Ramos (cell line): ENCODE results near the gene RBM22.

ENCODE experiments used
- in situ Hi-C: fragments of 300-500 bp; cut with MboI; formaldehyde crosslinking; loops from one replicate; pipeline ENCODE4 v1.14.3; 2022; ENCODE audit warnings: low sequenced_read_pairs; ENCODE audit not compliant: unreplicated experiment

Gene RBM22

GRCh38 chr5:150674341-150674821 is 26.5 kb downstream of the RBM22 start:
- in situ Hi-C loops = no loop called here

DNA sequence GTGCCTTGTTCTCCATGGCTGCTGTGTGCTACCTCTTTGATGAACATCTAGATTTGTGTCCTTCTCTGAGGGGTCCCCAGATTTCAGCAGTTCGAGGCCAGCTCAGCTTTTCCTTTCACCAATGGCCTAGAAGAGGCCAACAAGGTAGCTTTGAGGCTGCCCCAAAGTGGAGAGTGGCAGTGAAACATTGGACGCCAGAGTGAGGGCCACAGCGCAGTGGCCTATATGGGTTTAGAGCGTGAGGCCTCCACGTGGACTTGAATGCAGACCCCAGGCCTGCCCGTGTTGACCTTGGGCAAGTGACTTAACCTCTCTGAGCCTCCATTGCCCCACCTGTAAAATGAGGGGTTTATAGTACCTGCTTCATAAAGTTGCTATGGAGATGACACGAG is 28.0 kb downstream of the RBM22 start:
- in situ Hi-C loops = no loop called here

DNA sequence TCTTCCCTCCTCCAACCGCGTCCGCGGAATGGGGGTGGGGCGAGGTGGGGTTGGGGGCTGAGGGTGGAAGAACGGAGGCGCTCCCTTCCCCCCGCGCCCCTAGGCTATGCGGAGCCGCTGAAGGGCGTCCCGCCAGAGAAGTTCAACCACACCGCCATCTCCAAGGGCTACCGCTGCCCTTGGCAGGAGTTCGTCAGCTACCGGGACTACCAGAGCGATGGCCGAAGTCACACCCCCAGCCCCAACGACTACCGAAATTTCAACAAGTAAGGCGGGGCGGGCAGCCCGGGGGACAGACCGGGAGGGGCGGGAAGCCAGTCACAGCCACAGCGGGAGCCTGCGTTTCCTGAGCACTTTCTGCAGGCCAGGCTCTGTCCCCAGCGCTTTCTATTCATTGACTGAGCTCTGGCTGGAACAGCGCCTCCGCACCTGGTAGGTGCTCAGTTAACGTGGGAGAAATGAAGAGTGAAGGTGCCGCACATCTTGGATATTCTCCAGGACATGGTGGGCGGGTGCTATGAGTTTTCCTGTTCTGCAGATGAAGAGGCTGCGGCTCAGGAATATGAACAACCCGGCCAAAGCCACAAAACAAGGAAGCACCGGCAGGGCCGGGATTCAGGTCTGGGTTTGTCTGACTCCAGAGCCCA is 28.5 kb downstream of the RBM22 start:
- in situ Hi-C loops = no loop called here

- in situ Hi-C loops = no loop called here
Observed at GRCh38 chr5:150671509-150672236, 29.2 kb downstream of the RBM22 start.

DNA sequence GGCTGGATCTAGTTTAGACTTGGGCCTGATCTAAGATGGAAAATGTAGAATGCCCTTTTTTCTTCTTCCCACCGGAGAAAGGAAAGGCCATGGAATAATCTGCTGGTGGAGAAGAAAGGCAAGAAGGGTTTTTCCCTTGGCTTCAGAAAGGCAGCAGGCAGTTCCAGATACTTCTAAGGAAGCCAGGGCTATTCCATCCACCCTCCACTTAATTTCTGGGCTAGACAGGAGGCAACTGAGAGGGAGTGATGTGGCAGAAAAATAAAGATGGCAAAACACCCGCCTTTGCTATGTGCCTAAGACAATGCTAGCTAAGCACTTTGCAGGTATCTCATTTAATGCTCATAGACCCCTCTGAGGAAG is 29.9 kb downstream of the RBM22 start:
- in situ Hi-C loops = no loop called here

DNA sequence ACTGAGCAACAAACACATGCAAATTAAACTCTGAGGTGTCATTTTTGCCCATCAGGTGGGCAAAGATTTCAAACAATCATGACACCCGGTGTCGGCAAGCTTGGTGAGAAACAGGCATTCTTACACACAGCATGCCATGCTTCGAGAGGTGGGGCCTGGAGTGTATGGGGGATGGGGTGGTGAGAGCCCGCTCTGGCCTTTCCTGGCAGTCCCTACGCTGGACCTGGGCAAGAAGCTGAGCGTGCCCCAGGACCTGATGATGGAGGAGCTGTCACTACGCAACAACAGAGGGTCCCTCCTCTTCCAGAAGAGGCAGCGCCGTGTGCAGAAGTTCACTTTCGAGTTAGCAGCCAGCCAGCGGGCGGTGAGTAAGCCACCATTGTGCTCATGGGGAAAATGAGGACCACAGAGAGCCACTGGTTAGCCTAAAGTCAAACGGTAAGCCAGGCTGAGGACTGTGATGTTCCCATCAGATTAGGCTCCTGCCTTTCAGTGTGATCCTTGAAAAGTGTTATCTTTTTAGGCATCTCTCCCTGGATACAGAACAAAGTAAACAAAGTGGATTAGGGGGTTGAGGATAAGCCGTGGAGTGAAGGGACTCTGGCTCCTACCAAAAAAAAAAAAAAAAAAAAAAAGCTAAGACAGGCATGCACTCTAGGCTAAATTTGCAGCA is 30.5 kb downstream of the RBM22 start:
- in situ Hi-C loops = no loop called here

GRCh38 chr5:150665044-150665443 is 35.8 kb downstream of the RBM22 start:
- in situ Hi-C loops = no loop called here

- in situ Hi-C loops = no loop called here
Observed at GRCh38 chr5:150663936-150664335, 36.9 kb downstream of the RBM22 start.

GRCh38 chr5:150662731-150663516 is 37.9 kb downstream of the RBM22 start:
- in situ Hi-C loops = no loop called here

DNA sequence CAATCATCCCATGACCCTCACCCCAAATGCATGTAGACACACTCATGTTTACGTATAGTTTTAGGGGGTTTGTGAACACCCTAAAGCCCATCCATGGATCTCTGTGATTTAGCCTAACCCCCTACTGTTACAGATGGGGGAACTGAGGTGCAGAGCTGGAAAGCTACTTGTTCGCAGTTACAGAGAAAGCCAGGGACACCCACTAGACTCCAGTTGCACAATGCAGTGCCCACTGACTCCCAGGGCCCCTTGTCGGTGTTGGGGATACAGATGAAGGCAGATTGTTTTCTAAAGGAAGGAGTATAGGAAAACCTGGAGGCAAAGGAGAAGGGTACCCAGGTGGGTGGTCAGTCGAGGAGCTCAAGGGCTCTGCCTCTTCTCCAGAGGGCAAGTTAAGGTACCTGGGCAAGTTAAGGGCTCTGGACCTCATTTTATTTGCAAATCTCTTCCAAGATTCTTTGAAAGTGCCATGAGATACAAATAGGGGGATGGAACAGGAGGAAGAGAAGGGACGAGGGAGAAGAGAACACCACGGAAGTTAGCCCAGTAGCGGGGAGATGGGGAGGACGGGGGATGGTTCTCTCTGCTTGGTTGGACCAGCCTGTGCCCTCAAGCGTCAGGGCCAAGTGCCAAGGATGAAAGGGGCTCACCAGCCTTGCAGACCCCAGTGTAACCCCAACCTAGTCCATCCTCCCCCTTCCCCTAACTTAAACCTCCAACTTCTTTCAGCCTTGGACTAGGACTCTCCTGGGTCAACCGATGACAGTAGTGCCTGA is 38.9 kb downstream of the RBM22 start:
- in situ Hi-C loops = no loop called here

DNA sequence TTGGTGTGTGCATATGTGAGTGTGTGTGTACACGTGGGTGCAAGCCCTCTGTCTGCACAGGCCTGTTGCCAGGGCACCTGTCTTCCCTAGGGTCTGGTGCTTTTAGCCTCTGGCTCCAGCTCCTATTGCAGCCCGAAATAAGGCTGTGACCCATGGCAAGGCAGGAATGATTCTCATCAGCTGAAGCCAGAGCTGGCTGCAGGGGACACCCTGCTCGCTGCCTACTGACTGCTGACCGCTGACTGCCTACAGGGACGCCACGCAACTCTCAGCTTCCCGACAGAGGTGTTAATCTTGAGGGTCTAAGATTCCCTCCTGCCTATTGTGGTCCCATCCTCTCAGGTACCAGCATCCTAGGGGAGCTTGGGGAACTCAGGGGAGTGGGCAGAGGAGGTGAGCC is 39.8 kb downstream of the RBM22 start, which contains the start of gene MYOZ3:
MYOZ3 (plus strand) TSS at position 166 of the 400 bp plus-strand sequence. CDS start 1,691 bp downstream, outside the sequence.
- in situ Hi-C loops = no loop called here

DNA sequence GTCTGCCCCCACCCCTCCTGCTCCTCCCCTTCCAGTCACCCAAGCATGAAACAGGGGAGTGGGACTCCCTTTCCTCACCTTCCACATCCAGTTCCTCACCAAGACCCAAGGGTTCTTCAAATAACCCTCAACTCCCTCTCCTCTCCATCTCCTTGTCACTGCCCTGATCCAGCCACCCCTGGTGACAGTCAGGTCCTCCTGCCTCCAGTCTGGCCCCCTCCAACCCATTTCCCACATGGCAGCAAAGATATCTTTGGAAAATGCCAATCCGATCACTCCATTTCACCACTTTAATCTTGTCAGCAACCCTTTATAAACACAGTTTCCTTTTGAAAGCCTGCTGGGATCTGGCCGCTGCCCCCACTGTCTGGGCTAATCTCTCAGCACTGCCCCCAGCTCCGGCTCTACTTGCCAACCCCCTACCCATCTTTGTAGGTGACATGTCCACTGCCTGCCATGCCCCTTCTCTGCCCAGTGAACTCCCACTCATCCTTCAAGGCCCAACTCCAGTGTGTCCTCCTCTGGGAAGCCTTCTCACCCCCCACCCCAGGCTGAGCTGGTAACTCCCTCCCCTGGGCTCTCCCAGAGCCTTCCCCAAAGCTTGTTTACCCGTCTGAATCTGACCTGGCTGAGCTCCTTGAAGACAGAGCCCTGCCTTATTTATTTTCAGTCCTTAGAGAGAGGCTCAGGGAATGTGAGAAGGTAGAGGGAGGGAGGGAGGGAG is 40.6 kb downstream of the RBM22 start:
- in situ Hi-C loops = no loop called here

- in situ Hi-C loops = loop anchor here (10.0 kb wide), 1 partner anchor 195 kb away; no protein-coding TSS in a partner anchor
Observed at GRCh38 chr5:150659360-150660107, 41.3 kb downstream of the RBM22 start.

DNA sequence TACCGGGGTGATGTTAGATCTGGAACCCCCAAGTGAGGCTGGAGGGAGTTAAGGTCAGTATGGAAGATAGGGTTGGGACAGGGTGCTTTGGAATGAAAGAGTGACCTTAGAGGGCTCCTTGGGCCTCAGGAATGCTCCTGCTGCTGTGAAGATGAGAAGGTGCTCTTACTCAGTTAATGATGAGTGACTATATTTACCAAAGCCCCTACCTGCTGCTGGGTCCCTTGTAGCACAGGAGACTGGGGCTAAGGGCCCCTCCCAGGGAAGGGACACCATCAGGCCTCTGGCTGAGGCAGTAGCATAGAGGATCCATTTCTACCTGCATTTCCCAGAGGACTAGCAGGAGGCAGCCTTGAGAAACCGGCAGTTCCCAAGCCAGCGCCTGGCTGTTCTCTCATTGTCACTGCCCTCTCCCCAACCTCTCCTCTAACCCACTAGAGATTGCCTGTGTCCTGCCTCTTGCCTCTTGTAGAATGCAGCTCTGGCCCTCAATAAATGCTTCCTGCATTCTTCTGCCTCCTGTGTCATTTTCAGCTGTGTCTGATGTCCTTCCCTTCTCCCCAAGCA is 42.1 kb downstream of the RBM22 start:
- in situ Hi-C loops = loop anchor here (10.0 kb wide), 1 partner anchor 194 kb away; no protein-coding TSS in a partner anchor

DNA sequence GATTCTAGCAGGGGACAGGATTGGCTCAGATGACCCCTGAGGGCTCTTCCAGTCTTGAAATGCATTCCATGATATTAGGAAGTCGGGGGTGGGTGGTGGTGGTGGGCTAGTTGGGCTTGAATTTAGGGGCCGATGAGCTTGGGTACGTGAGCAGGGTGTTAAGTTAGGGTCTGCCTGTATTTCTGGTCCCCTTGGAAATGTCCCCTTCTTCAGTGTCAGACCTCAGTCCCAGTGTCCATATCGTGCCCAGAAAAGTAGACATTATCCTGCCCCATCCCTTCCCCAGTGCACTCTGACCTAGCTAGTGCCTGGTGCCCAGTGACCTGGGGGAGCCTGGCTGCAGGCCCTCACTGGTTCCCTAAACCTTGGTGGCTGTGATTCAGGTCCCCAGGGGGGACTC is 42.7 kb downstream of the RBM22 start:
- in situ Hi-C loops = loop anchor here (10.0 kb wide), 1 partner anchor 193 kb away; no protein-coding TSS in a partner anchor

- in situ Hi-C loops = loop anchor here (10.0 kb wide), 1 partner anchor 192 kb away; no protein-coding TSS in a partner anchor
Observed at GRCh38 chr5:150656191-150657132, 44.4 kb downstream of the RBM22 start.

- in situ Hi-C loops = loop anchor here (10.0 kb wide), 1 partner anchor 190 kb away; no protein-coding TSS in a partner anchor
Observed at GRCh38 chr5:150655221-150655620, 45.6 kb downstream of the RBM22 start.
